SKM-1 (cell line): Measurements from ENCODE around the gene STX7.

Experiments used
- DNase-seq: peaks from one replicate; lab custom pipeline; 2025; ENCODE audit not compliant: unreplicated experiment; lab: John Stamatoyannopoulos, UW

Gene STX7

GRCh38 chr6:132478266-132478665 lies 34.6 kb downstream of the STX7 start:
- no peak for DNase-seq

GRCh38 chr6:132476688-132477087 lies 36.2 kb downstream of the STX7 start:
- no peak for DNase-seq

DNA sequence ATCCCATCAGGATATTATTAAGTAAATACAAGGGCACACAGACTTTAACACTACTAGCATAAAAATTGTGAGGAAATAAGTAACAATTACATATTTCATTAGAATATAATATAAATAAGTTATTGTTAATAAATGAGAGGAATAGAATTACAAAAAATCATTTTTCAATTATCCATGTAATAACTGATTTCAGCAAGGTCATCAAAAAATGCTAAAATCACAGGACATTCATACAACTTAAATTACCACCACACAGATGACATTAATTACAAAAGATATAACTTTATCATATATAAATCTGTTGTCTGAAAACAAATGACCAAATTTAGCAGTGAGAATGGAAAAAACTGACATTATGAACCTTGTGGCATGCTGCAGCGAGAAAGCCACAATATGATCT lies 37.0 kb downstream of the STX7 start:
- no peak for DNase-seq

DNA sequence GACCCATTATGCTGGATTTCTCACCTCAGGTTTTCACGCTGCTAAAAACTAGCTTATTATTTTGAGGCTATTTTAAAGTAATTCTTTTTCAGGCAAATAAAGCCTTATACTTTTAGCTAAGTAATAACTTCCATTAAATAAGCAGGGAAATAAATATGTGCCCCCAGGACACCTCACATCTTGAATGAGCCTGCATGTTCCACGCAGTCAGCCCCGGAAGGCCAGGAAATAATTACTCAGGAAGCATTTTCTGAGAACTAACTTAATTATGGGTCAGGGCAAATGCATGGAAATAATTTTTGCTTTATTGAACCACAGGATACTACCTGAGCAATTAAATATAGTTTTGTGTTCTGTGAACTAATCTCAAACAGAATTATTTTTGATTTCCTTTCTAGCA lies 41.1 kb downstream of the STX7 start:
- no peak for DNase-seq

GRCh38 chr6:132466952-132467351 lies 46.0 kb downstream of the STX7 start:
- DNase-seq, result no peak

- no peak for DNase-seq
Observed at GRCh38 chr6:132465530-132466485, 47.1 kb downstream of the STX7 start.

DNA sequence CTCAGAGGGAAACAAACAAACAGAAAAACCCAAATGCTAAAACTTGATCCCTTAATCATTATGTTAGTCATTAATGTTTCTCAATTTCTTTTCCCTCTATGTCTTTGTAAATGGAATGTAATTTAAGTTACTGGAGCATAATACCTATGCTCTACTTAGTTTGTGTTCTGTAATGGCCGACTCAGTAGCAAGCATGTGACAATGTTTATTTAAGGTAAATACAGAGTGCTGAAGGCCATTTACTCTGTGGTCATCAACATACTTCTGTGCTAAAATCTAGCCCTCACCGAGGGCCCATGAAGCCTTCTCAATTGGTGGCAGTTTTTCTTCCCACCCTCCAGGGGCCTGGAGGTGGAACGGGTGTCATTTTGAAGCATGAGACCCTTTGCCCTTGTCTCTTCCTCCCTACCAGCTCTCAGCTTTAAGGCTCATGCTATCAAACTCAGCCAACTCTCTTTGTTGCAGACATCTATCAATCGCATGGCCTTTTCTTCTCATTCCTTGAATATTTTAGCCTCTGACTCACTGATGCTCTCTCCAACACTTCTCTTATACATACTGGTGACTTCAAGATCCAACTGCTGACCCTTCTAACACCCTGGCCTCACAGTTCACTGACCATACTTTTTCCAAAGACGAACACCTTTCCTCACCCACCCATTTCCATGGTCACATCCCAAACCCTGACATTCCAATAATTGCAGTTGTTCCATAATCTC lies 48.2 kb downstream of the STX7 start:
- DNase-seq, result no peak

GRCh38 chr6:132461958-132462357 lies 51.0 kb downstream of the STX7 start:
- no peak for DNase-seq

DNA sequence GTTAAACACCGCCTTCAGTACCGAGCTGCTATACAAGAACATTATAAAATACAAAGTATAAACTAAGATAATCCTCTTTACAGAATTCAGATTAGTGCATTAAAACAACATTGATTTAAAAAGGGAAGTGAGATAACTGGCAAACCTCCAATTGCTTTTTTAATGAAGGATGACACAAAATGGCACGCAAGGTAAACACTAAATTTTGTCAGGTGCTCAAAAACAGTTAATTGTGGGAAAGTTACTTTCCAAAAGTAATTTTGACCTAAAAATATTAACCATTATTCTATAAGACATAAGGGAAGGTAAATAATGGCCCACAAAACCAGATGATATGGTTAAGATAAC lies 53.3 kb downstream of the STX7 start:
- no peak for DNase-seq

DNA sequence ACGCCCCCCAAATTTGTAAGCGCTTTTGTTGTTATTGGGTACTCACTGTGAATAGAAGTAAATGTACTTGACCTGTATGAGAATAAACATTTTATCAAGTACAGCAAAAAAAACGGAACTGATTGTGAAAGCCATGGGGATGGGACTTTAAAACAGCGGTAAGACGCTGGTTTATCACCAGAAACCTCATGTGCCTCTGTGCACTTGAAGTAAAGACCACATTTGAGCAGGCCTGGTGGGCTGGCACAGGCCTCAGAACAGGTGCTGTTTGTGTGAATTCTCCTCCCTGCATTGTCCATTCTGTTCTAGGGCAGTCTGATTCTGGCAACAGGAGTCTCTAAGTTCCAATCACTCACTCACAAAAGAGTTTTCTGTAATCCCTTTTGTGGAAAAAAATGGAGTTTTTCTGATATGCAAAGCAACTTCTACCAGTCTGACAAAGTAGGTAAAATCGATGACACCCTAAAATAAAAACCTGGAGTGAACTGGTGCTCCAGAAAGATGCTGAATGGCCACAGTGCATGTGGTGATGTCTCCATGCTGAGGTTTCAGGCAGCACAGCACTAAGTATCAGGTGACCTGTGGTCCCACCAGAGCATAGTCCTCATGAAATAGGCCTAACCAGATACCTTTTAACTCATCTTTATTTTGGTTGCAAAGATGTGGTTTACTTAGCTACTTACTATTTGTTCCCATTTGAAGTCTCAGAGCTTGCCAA lies 53.9 kb downstream of the STX7 start:
- no peak for DNase-seq

DNA sequence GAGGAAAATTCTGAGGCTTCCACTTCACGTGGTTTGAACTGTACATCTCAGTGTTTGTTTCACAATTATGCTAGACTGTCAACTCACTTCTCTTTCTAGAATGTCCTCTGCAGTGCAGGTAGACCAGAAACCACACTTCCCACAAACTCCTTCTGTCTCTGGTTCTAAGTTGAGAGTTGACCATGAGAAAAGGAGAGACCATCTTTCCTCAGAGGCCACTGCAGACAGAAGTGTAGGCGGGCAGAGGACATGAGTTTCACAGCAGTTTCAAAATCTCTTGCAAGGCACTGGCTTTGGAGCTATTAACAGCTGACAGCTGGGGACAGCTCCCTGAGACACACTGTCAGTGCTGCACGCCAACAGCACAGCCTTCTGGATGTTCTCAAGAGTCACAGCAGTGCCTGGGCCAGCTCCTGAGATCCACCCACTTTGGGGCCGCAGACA lies 56.2 kb downstream of the STX7 start:
- peak; percentile 17 for DNase-seq

- DNase-seq, result no peak
Observed at GRCh38 chr6:132446855-132447241, 66.1 kb downstream of the STX7 start.

DNA sequence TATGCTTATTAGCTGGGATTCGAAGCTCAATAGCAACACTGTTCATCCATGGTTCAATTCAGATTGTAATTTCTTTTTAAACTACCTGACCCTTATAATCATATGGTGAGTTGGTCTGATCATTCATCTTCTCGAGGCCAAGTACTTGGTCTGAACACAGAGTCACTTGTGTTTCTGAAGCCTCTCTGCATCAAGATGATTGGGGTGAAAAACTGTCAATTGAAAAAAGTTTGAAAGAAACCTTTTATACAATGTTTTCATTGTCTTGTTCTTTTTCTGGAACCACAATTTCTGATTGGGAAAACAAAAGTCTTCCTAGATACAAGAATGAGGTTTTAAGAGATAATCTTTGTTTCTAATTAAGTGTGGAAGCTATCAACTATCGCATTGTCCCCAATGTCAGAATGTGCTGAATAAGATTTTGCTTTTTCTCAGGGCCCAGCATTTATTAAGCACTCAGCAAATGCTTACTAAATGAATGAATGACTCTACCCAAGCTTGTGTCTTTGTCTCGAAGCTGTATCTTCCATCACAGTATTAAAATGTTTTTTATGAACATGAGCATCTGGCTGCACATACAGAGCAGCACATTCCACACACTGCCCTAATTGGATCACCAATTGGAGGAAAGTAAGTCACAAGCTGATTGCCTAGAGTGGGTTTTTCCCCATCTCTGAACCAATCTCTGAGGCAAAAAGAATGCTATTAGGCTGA lies 66.6 kb downstream of the STX7 start:
- no peak for DNase-seq

GRCh38 chr6:132445201-132445951 lies 67.5 kb downstream of the STX7 start:
- no peak for DNase-seq

DNA sequence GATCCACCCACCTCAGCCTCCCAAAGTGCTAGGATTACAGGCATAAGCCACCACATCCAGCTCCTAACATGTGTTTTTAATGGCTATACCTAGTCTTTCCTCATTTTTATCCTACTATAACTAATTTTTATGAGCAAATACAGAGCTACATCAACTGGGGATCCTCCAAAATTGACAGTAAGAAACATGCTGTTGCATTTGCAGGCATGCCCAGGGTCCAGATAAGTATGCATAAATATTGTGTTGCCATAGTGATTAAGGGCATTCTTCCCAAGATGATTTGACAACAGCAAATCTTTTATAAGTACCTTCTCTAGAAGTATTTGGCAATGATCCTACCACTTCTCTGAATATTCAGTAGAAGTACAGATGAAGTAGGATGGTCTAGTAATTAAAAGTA lies 69.7 kb downstream of the STX7 start:
- DNase-seq, result no peak

GRCh38 chr6:132430110-132430509 lies 82.8 kb downstream of the STX7 start:
- DNase-seq, result no peak

DNA sequence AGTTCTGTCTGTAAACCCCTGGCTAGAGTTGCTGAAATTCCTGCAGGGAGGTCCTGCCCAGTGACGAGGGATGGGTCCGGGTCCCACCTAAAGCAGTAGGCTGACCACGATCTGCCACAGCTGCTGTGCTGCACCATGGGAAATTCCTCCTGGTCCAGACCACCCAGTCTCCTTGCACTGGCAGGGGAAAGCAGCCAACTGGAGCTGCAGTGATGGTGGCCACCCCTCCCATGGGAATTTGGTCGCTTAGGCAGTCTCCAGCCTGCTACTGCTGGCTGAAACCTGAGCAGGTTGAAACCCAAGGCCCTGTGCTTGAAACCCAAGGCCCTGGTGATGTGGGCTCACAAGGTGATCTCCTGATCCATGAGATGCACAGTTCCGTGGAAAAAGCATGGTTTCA lies 87.7 kb downstream of the STX7 start:
- DNase-seq, result no peak

DNA sequence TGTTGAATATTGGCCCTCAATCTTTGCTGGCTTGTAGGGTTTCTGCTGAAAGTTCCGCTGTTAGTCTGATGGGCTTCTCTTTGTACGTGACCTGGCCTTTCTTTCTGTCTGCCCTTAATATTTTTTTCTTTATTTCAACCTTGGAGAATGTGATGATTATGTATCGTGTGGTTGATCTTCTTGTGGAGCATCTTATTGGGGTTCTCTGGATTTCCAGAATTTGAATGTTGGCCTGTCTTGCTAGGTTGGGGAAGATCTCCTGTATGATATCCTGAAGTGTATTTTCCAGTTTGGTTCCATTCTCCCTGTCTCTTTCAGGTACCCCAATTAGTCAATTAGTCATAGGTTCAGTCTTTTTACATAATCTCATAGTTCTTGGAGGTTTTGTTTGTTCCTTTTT lies 89.1 kb downstream of the STX7 start:
- DNase-seq, result no peak

DNA sequence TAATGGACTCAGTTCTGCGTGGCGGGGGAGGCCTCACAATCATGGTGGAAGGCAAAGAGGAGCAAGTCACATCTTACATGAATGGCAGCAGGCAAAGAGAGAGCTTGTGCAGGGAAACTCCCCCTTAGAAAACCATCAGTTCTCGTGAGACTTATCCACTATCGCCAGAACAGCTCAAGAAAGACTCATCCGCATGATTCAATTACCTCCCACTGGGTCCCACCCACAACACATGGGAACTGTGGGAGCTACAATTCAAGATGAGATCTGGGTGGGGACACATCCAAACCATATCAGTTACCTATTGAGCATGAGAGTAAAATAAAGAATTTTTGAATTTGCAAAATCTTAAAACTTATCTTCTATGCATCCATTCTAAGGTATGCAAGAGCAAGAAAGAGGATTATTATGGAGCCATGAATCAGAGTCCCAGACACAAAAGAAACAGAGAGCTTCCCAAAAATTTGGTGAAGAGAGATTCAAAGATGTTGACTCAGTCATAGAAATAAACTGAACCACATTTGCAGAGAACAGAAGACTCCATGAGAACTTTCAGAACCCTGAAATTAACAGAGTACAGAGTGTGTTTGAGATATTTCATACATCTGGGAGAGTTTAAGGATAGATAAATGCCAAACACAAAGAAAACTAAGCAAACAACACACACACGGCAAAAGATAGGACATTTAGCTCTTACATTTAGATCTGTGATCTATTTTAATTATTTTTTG lies 94.5 kb downstream of the STX7 start:
- DNase-seq, result no peak

DNA sequence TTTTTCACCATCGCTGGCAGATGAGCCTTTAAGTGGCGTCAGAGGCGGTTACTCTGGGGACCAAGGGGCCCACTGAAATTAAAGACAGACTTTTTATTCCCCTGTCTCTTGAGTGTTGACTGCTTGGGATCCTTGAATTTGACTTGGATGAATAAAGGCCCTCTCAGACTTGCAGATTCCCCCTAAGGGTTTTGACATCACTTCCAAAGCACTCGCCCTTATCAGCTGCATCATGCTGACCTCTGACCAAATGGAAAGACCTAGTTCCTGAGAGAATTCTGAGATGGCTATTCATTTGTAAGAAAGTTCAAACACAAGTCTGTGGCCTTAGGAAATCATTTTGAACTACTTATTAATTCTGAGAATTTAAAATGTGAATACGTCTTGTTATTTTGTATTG lies 98.2 kb downstream of the STX7 start:
- DNase-seq, result no peak
